Mammary epithelial cell (primary cell): ENCODE results near the gene ERP44.

ENCODE experiments used
- CTCF ChIP-seq, 2 donors: IDR thresholded peaks in 1 of 2; conservative IDR thresholded peaks in 1 of 2; 2 replicates each; pipeline ENCODE4 v1.5.1; 2011 to 2012; ENCODE audit warnings: inconsistent platforms in 2 of 2, low read length in 2 of 2, mild to moderate bottlenecking in 2 of 2, control low read depth in 1 of 2, low read depth in 1 of 2; ENCODE audit not compliant: insufficient read depth in 1 of 2; ENCODE audit errors: extremely low read depth in 1 of 2
- EZH2 ChIP-seq: IDR thresholded peaks from 2 replicates; pipeline ENCODE4 v1.6.1; 2012; ENCODE audit warnings: low read length, inconsistent platforms, borderline replicate concordance

DNA sequence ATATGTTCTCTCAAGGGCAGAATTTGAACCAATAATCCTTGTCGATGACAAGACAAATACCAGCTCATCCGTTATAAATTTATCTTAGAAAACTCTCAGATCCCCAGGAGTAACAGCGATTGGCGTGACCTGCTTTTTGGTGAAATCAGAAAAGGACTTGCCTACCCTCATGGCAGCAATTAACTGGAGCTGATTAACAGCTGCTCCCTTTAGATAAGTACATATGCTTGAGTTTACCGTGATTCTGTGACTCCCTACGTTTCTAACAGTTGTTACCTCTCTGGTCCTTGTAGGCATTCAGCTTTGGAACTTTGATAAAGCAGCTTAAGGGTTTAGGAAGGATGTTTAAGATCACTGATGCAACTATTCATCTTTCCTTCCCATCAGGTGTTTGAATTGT is 2.8 kb upstream of the ERP44 start:
- TF ChIP-seq CTCF (conservative IDR thresholded peaks at IDR 0.05 in 1 of 2, IDR thresholded peaks at IDR 0.05 in 1 of 2; ENCODE audit: extremely low read depth in 1 of 2, insufficient read depth in 1 of 2, low read depth in 1 of 2, low read length in 2 of 2) (no peak), EZH2 (no peak)
